HG02884 (cell line): ENCODE results near the gene CASZ1.

ENCODE experiments used
- ATAC-seq: cut with Tn5 transposase; IDR thresholded peaks from one replicate; pipeline ENCODE4 v1.9.1; 2021; ENCODE audit warnings: mild to moderate bottlenecking, moderate library complexity; ENCODE audit not compliant: unreplicated experiment

Gene CASZ1, protein sequence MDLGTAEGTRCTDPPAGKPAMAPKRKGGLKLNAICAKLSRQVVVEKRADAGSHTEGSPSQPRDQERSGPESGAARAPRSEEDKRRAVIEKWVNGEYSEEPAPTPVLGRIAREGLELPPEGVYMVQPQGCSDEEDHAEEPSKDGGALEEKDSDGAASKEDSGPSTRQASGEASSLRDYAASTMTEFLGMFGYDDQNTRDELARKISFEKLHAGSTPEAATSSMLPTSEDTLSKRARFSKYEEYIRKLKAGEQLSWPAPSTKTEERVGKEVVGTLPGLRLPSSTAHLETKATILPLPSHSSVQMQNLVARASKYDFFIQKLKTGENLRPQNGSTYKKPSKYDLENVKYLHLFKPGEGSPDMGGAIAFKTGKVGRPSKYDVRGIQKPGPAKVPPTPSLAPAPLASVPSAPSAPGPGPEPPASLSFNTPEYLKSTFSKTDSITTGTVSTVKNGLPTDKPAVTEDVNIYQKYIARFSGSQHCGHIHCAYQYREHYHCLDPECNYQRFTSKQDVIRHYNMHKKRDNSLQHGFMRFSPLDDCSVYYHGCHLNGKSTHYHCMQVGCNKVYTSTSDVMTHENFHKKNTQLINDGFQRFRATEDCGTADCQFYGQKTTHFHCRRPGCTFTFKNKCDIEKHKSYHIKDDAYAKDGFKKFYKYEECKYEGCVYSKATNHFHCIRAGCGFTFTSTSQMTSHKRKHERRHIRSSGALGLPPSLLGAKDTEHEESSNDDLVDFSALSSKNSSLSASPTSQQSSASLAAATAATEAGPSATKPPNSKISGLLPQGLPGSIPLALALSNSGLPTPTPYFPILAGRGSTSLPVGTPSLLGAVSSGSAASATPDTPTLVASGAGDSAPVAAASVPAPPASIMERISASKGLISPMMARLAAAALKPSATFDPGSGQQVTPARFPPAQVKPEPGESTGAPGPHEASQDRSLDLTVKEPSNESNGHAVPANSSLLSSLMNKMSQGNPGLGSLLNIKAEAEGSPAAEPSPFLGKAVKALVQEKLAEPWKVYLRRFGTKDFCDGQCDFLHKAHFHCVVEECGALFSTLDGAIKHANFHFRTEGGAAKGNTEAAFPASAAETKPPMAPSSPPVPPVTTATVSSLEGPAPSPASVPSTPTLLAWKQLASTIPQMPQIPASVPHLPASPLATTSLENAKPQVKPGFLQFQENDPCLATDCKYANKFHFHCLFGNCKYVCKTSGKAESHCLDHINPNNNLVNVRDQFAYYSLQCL (N-terminal part only)

DNA sequence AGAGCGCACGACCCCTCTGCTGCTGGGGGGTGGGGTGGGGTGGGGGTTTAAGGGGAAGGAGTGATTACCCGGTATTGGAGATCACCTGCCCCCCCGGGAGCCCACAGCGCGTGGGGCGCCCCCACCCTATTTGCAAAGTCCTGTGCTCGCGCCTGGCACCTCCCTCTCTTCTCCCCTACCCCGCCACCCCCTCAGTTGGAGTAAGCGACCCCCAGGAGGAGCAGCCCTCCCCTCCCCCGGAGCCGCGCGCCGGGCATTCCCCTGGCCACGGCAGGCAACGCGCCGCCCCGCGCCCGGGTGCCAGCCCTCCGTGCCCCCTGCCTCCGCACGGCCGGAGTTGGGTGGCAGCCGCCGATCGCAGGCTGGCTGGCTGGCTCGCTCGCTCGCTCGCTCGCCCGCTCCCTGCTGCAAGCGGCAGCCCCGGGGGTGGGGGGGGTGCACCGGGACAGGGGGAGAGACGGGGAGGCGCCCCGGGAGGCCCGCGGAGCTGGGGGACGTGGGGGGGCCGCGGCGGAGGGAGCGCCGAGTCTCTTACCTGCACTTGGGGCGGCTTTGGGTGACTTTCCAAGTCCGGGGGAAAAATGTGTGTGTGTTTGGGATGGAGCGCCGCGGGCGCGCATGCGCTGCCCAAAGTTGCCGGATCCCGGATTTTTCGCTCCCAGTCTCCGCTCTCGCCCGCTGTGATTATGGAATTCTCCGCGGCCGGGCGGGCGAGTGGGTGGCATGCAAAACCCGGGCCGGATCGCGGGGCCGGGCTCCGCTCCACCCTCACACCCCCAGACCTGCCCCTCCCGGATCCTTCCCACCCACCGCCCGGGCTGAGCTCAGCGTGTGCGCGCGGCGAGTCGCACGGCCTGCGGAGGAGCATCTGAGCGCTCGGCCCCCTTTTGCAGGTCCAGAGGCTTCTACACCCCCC, at the start of gene CASZ1:
Gene CASZ1, minus strand, starts transcription at position 618 of the 916 bp plus-strand sequence. CDS start 102,757 bp downstream, outside the sequence.
- no peak for ATAC-seq

- ATAC-seq, result no peak
These were observed 47.3 kb upstream of the CASZ1 start for GRCh38 chr1:10843697-10844096.

DNA sequence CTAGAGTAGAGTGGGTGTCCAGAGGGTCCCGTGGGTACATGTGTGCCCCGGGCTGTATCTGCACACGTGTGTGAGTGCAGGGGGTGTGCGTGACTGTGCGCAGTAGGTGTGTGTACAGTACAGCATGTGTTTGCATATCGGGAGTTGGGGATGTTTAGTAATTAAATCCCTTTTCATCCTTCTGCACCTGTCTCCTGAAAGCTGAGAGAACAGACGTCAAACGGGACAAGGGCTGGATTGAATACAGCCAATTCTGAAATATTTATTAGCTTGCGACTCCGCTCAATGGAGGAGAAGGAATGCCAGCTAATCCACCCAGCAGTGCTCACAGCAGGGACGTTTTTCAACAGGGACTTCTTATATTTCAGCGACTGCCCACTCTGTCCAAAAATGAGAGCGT, 44.7 kb upstream of the CASZ1 start:
- ATAC-seq, result no peak

DNA sequence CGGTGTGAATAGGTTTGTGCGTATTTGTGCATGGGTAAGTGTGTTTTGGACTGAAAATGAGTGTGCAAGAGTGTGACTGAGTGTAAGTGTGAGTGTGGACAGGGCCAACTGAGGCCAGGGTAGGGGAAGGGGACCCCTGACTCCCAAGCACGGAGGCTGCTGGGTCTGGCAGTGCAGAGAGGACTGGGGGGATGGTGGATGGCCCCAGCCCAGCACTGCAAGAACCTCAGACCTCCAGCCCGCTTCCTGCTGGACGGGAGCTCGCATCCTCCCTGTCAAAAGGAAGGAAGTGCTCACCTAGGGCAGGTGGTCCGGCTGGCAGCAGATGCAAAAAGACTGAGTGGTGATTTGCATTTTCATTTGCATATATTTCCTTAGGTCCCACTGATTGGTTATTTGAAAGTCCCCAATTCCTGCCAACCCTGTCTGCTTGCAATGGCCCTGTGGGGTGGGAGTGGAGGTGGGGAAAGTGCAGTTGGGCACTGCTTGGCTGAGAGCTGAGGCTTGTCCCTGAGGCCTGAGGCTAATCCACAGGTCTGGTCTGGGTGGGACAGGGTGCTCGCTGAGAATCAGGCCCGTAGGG, 42.8 kb upstream of the CASZ1 start:
- ATAC-seq, result no peak

- no peak for ATAC-seq
These were observed 42.1 kb upstream of the CASZ1 start for GRCh38 chr1:10838541-10838940.

- no peak for ATAC-seq
These were observed 40.3 kb upstream of the CASZ1 start for GRCh38 chr1:10836726-10837125.

DNA sequence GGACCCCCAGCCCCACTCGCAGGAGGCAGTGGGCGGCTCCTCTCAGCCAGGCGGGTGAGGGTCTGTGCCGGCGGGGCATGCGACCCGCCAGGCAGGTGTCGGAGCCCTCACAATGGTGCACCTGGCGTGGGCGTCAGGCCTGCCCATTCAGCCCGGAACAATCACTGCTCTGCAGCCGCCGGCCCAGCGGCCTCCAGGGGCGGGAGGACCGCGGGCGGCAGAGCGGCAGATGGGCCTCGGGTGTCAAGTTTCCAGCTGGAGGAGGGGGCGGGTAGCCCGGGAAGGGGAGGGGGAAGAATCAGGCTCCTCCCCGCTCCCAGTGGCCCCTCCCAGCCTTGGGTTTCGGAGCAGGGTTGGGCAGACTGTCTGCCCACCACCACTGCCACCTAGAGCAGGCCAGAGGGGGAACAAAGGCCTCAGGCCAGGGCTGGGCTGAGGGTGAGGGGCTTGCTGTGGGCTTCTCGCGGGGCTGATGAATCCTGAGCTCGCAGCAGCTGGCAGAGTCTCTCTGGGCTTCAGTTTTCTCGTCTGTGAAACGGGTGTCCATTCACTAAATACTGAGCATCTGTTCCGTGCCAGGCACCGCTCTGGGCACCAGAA, 39.5 kb upstream of the CASZ1 start:
- ATAC-seq, result no peak

DNA sequence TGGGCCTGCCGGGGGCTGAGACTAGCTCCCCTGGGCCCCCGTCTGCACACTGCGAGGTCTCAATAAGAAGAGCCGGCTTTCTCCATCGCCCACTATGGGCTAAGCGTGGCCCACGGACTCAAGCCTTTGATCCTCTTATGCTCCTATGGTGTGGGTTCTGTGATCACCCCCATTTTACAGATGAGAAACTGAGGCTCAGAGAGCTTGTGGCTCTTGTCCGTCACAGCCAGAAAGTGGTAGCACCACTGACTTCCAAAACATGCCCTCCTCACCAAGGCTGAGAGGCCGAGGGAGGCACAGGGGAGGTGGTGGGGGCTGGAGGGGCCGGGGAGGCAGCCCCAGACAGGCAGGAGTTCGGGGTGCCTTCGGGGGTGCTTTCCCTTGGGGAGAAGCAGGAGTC, 39.0 kb upstream of the CASZ1 start:
- ATAC-seq, result no peak

DNA sequence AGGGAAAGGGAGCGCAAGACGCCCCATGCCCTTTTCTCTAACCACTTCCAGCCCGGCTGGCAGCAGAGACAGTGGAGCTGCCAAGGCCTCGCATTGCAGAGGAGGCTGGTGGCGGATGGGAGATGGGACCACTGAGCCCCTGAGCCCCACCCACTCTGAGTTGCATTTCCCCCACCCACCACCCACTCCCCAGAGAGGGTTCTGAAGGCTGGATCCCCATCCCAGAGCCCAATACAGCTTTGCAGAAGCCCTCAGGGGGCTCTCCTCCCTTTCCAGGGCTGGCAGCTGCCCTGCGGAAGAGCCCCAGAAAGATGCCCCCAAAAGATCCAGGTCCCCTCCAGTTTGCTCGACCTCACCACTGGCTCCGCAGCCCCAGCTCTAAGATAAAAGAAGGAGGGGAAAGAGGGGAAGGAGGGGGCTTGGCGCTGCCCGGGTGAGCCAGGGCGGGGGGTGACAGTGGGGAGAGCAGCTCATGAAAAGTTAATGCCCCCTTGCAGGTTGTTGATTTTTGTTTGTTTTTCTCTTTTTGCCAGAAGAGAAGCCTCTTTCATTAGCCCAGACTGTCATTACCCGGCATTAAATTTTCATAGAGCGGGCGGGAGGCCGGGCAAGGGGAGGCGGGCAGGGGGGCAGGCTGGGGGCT, 38.4 kb upstream of the CASZ1 start:
- ATAC-seq, result no peak

- ATAC-seq, result no peak
These were observed 37.4 kb upstream of the CASZ1 start for GRCh38 chr1:10833630-10834557.

- no peak for ATAC-seq
These were observed 36.3 kb upstream of the CASZ1 start for GRCh38 chr1:10832703-10833102.

GRCh38 chr1:10830961-10831668, 34.7 kb upstream of the CASZ1 start:
- no peak for ATAC-seq

DNA sequence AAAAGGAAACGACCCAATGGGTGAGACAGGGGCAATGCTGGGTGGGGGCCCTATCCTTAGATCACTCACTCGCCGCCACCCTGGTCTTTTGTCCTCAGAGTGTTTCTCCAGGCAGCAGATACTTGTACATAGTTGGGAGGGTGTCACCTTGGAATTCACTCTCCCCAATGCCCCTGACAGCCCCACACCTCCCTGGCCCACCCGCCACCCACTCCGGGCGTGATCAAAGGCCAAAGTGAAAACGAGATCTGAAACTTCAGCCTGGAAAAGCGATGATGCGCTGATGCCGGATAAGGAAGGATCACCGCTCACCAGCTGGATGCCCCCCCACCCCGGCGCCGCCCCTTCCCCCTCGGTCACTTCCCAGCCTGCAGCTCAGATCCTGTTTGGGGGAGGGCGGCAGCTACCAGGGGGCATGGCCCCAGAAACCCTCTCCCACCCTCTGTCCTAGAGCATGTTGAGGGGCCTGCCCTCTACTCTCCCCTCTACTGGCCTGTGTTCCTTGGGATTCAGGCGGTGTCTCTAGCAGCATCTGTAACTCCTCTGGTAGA, 33.6 kb upstream of the CASZ1 start:
- ATAC-seq, result no peak

- ATAC-seq, result no peak
These were observed 32.8 kb upstream of the CASZ1 start for GRCh38 chr1:10829067-10829818.

DNA sequence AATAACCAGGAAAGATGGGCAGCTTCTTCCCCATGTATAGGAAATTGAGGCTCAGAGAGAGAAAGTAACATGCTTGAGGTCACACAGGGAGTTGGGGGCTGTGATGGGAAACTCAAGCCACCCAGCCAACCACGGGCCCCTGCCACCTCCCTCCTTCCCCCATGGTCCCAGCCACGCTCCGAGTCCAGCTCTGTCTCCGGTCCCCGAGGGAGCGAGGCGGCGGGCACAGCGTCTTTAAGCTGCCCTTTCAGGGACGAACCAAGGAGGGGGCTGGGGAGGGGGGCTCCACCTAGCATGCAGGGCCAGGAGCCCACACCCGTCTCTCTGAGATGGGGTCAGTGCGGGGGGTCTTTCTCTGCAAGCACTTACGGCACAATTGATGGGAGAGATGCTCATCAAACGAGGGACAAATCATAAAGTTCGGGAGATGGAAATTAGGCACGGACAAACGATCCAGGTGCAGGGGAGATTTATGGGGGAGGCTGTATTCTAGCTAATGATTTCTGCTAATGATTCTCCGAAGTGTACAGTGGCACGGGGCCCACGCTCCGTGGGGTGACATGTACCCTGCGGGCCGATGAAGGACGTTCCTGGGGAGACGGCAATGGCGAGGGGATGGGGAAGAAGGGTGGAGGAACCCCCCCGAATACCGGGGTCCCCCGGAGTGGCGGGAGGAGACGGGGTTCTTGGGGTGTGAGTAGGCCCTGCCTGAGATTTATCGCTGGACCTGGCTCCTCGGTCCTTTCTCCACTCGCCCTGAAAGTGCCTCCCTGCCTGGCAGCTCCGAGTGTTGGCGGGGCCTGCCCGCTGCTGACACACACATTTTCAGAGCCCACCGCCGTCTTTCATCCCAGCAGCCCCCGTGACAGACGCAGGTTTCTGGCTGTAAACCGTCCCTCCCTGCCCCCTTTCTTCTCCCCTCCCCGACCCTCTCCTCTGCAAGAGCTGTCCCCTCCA, 31.2 kb upstream of the CASZ1 start:
- no peak for ATAC-seq
